ENCODE results near the gene ZP1. TPM values are rescaled to one million over a fixed set of nuclear protein-coding genes. Genes with fewer than 3 reads are reported as not detected.
A peak's percentile ranks its signal among the peaks of the same experiment; 100 is the strongest.
"Not testable (repeated sequence)": the region's sequence is repeated elsewhere in the genome, so short reads cannot be mapped to it uniquely, and the experiment has no call there.

Gene ZP1, protein sequence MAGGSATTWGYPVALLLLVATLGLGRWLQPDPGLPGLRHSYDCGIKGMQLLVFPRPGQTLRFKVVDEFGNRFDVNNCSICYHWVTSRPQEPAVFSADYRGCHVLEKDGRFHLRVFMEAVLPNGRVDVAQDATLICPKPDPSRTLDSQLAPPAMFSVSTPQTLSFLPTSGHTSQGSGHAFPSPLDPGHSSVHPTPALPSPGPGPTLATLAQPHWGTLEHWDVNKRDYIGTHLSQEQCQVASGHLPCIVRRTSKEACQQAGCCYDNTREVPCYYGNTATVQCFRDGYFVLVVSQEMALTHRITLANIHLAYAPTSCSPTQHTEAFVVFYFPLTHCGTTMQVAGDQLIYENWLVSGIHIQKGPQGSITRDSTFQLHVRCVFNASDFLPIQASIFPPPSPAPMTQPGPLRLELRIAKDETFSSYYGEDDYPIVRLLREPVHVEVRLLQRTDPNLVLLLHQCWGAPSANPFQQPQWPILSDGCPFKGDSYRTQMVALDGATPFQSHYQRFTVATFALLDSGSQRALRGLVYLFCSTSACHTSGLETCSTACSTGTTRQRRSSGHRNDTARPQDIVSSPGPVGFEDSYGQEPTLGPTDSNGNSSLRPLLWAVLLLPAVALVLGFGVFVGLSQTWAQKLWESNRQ
- not detected in 2 replicates for total RNA-seq (2014; rRNA removed; shearing (Covaris generic))

GRCh38 chr11:60866911-60867870 lies at the start of gene ZP1:
Gene ZP1, plus strand, starts transcription at chr11:60867542. Its CDS starts 20 bp downstream, at chr11:60867562.
- no peak within 1 kb of the TSS for H3K4me3 ChIP-seq
- no peak for DNase-seq (ENCODE audit: low read depth in 1 of 2, low spot score in 2 of 2)
- 0 out of 2 replicates have a peak, but pooled peaks cover 3% of the 10 kb centered on the region for H3K9me3 ChIP-seq (replicated peaks)
- H3K4me1 ChIP-seq (replicated peaks): no peaks in the 10 kb centered on the region
- no peak within 1 kb of the TSS for H3K27ac ChIP-seq
- no peaks in the 10 kb centered on the region; the same call in 1 of the 2 replicates for H3K27me3 ChIP-seq (replicated peaks)
- no peaks in the 10 kb centered on the region for H3K36me3 ChIP-seq

DNA sequence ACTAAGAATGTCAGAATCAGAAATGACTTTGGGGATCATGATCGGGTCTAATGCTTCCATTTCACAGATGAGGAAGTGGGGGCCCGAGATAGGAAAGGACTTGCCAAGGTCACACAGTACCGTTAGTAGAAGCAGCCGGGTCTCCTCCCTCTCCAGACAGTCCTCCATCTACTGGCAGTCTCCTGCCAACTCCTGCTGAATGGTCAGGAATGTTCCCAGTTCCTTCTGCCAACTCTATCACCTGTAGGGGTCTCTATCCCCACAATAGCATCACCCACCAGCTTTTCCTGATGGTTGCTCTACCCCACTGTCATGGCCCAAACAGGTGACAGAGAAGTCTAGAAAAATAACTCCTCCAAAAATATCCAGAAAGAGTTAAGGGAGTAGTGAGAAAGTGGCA lies 49.3 kb upstream of the ZP1 start:
- Histone ChIP-seq H3K9me3 (replicated peaks) (peaks cover 13% of the 10 kb centered on the region), H3K4me3 (no peak overlapping the region), H3K27ac (no peak overlapping the region), H3K36me3 (no peaks in the 10 kb centered on the region), H3K27me3 (replicated peaks) (peaks cover 3% of the 10 kb centered on the region; the same call in 1 of the 2 replicates), H3K4me1 (replicated peaks) (no peaks in the 10 kb centered on the region)
- DNase-seq (ENCODE audit: low read depth in 1 of 2, low spot score in 2 of 2): no peak

- DNase-seq (ENCODE audit: low read depth in 1 of 2, low spot score in 2 of 2): no peak
- Histone ChIP-seq H3K27me3 (replicated peaks) (peaks cover 4% of the 10 kb centered on the region; the same call in 1 of the 2 replicates), H3K4me1 (replicated peaks) (no peaks in the 10 kb centered on the region), H3K27ac (no peak overlapping the region), H3K4me3 (no peak overlapping the region), H3K36me3 (no peaks in the 10 kb centered on the region), H3K9me3 (replicated peaks) (peaks cover 5% of the 10 kb centered on the region)
Observed at GRCh38 chr11:60821827-60822599, 45.3 kb upstream of the ZP1 start.

- not testable (repeated sequence) for H3K27ac ChIP-seq; H3K4me3 ChIP-seq; H3K36me3 ChIP-seq; DNase-seq (ENCODE audit: low read depth in 1 of 2, low spot score in 2 of 2); H3K4me1 ChIP-seq (replicated peaks); H3K9me3 ChIP-seq (replicated peaks)
- H3K27me3 ChIP-seq (replicated peaks): peaks cover 15% of the 10 kb centered on the region
Observed at GRCh38 chr11:60823745-60824306, 43.5 kb upstream of the ZP1 start.

- Histone ChIP-seq H3K4me3 (no peak overlapping the region), H3K36me3 (no peaks in the 10 kb centered on the region), H3K27ac (no peak overlapping the region), H3K27me3 (replicated peaks) (peaks cover 16% of the 10 kb centered on the region), H3K9me3 (replicated peaks) (no peaks in the 10 kb centered on the region), H3K4me1 (replicated peaks) (no peaks in the 10 kb centered on the region)
- no peak for DNase-seq (ENCODE audit: low read depth in 1 of 2, low spot score in 2 of 2)
Observed at GRCh38 chr11:60825118-60825517, 42.2 kb upstream of the ZP1 start.

- peaks cover 16% of the 10 kb centered on the region for H3K27me3 ChIP-seq (replicated peaks)
Observed at GRCh38 chr11:60825790-60826189, 41.6 kb upstream of the ZP1 start.

GRCh38 chr11:60830478-60831142 lies 36.7 kb upstream of the ZP1 start:
- peaks cover 40% of the 10 kb centered on the region for H3K27me3 ChIP-seq (replicated peaks)
- no peaks in the 10 kb centered on the region for H3K9me3 ChIP-seq (replicated peaks)
- H3K36me3 ChIP-seq: no peaks in the 10 kb centered on the region
- H3K4me3 ChIP-seq: no peak overlapping the region
- no peaks in the 10 kb centered on the region for H3K4me1 ChIP-seq (replicated peaks)
- no peak overlapping the region for H3K27ac ChIP-seq
- no peak for DNase-seq (ENCODE audit: low read depth in 1 of 2, low spot score in 2 of 2)

More at GRCh38 chr11:60825790-60826189, 41.6 kb upstream of the ZP1 start:
- Histone ChIP-seq H3K4me3 (no peak overlapping the region), H3K4me1 (replicated peaks) (no peaks in the 10 kb centered on the region), H3K27ac (no peak overlapping the region), H3K9me3 (replicated peaks) (no peaks in the 10 kb centered on the region), H3K36me3 (no peaks in the 10 kb centered on the region)
- no peak for DNase-seq (ENCODE audit: low read depth in 1 of 2, low spot score in 2 of 2)

- peak; percentile 65 to 85 for DNase-seq (ENCODE audit: low read depth in 1 of 2, low spot score in 2 of 2)
- Histone ChIP-seq H3K27ac (no peak overlapping the region), H3K36me3 (no peaks in the 10 kb centered on the region), H3K4me1 (replicated peaks) (no peaks in the 10 kb centered on the region), H3K9me3 (replicated peaks) (no peaks in the 10 kb centered on the region), H3K27me3 (replicated peaks) (peaks cover 40% of the 10 kb centered on the region), H3K4me3 (no peak overlapping the region)
Observed at GRCh38 chr11:60831143-60831500, 36.2 kb upstream of the ZP1 start.

DNA sequence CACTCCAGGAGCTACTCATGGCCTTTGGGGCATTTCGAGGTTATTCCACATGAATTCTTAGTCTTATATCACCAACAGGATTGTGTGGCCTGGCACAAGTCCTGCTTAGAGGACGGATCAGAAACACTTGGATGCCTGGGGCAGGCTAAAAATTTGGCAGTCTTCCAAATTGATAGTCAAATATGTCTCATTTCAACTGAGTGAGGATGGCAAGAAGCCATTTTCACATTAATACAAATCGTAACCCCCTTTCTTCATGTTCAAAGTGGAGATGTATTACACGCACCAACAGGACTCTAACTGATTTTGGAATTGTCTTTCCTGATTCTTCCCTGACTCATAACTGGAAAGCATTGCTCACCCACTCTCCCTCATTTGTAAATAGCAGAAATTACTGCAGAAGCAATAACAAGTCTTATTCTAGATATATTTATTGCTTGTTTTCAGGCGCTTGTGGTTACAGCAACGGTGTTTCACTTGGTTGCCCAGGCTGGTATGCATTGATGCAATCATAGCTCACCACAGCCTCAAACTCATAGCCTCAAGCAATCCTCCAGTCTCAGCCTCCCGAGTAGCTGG lies 35.8 kb upstream of the ZP1 start:
- no peak for DNase-seq (ENCODE audit: low read depth in 1 of 2, low spot score in 2 of 2)
- Histone ChIP-seq H3K27me3 (replicated peaks) (peaks cover 40% of the 10 kb centered on the region), H3K9me3 (replicated peaks) (no peaks in the 10 kb centered on the region), H3K4me1 (replicated peaks) (no peaks in the 10 kb centered on the region), H3K4me3 (no peak overlapping the region), H3K27ac (no peak overlapping the region), H3K36me3 (no peaks in the 10 kb centered on the region)

- H3K4me3 ChIP-seq: no peak overlapping the region
- H3K4me1 ChIP-seq (replicated peaks): no peaks in the 10 kb centered on the region
- H3K27ac ChIP-seq: no peak overlapping the region
- H3K9me3 ChIP-seq (replicated peaks): no peaks in the 10 kb centered on the region
- peaks cover 24% of the 10 kb centered on the region for H3K27me3 ChIP-seq (replicated peaks)
- DNase-seq (ENCODE audit: low read depth in 1 of 2, low spot score in 2 of 2): no peak
- H3K36me3 ChIP-seq: no peaks in the 10 kb centered on the region
Observed at GRCh38 chr11:60834742-60835533, 32.4 kb upstream of the ZP1 start.

GRCh38 chr11:60835534-60835846 lies 31.9 kb upstream of the ZP1 start:
- Histone ChIP-seq H3K9me3 (replicated peaks) (no peaks in the 10 kb centered on the region), H3K27ac (no peak overlapping the region), H3K27me3 (replicated peaks) (peaks cover 24% of the 10 kb centered on the region), H3K36me3 (no peaks in the 10 kb centered on the region), H3K4me1 (replicated peaks) (peaks cover 2% of the 10 kb centered on the region), H3K4me3 (no peak overlapping the region)
- DNase-seq (ENCODE audit: low read depth in 1 of 2, low spot score in 2 of 2): no peak
